ENCODE results near the gene NR5A2.

Gene NR5A2

GRCh38 chr1:200021577-200022238 lies 5.8 kb upstream of the NR5A2 start:
- Histone ChIP-seq H3K36me3 (ENCODE audit: control insufficient read depth, insufficient read depth, low read length) (no peaks in the 10 kb centered on the region), H3K4me1 (ENCODE audit: control insufficient read depth, insufficient read depth, low read length, poor library complexity, severe bottlenecking) (no peaks in the 10 kb centered on the region), H3K4me3 (ENCODE audit: insufficient read depth, low read depth, low read length, poor library complexity, severe bottlenecking) (no peak overlapping the region), H3K9me3 (ENCODE audit: control insufficient read depth, low read length) (no peaks in the 10 kb centered on the region), H3K27me3 (replicated peaks; ENCODE audit: control insufficient read depth, insufficient read depth, low read length, poor library complexity, severe bottlenecking) (no peaks in the 10 kb centered on the region), H3K27ac (ENCODE audit: insufficient read depth, low read length, poor library complexity, severe bottlenecking) (no peak overlapping the region)
- no peak for DNase-seq

- no peaks in the 10 kb centered on the region for H3K9me3 ChIP-seq (ENCODE audit: control insufficient read depth, low read length)
- DNase-seq, result no peak
- no peak overlapping the region for H3K4me3 ChIP-seq (ENCODE audit: insufficient read depth, low read depth, low read length, poor library complexity, severe bottlenecking)
- no peaks in the 10 kb centered on the region for H3K27me3 ChIP-seq (replicated peaks; ENCODE audit: control insufficient read depth, insufficient read depth, low read length, poor library complexity, severe bottlenecking)
- H3K27ac ChIP-seq (ENCODE audit: insufficient read depth, low read length, poor library complexity, severe bottlenecking), result no peak overlapping the region
- no peaks in the 10 kb centered on the region for H3K4me1 ChIP-seq (ENCODE audit: control insufficient read depth, insufficient read depth, low read length, poor library complexity, severe bottlenecking)
- no peaks in the 10 kb centered on the region for H3K36me3 ChIP-seq (ENCODE audit: control insufficient read depth, insufficient read depth, low read length)
Observed at GRCh38 chr1:200022239-200022804, 5.2 kb upstream of the NR5A2 start.

DNA sequence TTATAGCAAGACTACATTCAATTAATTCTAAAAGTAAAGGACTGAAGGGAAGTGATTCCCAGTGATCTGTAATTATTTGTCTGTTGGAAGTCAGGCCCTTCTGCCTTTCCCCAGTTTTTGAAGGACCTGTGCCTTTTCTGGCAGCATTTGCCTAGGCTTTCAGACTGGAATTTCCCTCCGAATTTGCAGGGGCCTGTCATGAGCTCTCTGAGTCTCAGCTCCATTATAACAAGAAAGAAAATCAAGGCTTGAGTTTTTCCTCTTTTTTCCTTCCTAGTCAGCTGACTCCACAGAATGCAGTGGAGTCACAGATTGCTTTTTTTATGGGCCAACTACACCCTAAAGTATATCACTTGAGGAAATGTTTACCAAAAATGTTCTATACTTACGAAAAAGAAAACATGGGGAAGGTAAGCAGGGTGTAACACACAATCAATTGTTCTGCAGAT lies 1.1 kb downstream of the NR5A2 start:
- Histone ChIP-seq H3K27ac (ENCODE audit: insufficient read depth, low read length, poor library complexity, severe bottlenecking) (no peak overlapping the region), H3K9me3 (ENCODE audit: control insufficient read depth, low read length) (no peaks in the 10 kb centered on the region), H3K4me1 (ENCODE audit: control insufficient read depth, insufficient read depth, low read length, poor library complexity, severe bottlenecking) (no peaks in the 10 kb centered on the region), H3K4me3 (ENCODE audit: insufficient read depth, low read depth, low read length, poor library complexity, severe bottlenecking) (peak overlapping the region; percentile 17), H3K27me3 (replicated peaks; ENCODE audit: control insufficient read depth, insufficient read depth, low read length, poor library complexity, severe bottlenecking) (peaks cover 11% of the 10 kb centered on the region), H3K36me3 (ENCODE audit: control insufficient read depth, insufficient read depth, low read length) (no peaks in the 10 kb centered on the region)
- no peak for DNase-seq

- no peaks in the 10 kb centered on the region for H3K9me3 ChIP-seq (ENCODE audit: control insufficient read depth, low read length)
- no peaks in the 10 kb centered on the region for H3K36me3 ChIP-seq (ENCODE audit: control insufficient read depth, insufficient read depth, low read length)
- H3K4me3 ChIP-seq (ENCODE audit: insufficient read depth, low read depth, low read length, poor library complexity, severe bottlenecking), result peak overlapping the region; percentile 37
- DNase-seq, result no peak
- H3K4me1 ChIP-seq (ENCODE audit: control insufficient read depth, insufficient read depth, low read length, poor library complexity, severe bottlenecking), result no peaks in the 10 kb centered on the region
- H3K27ac ChIP-seq (ENCODE audit: insufficient read depth, low read length, poor library complexity, severe bottlenecking), result no peak overlapping the region
- peaks cover 16% of the 10 kb centered on the region for H3K27me3 ChIP-seq (replicated peaks; ENCODE audit: control insufficient read depth, insufficient read depth, low read length, poor library complexity, severe bottlenecking)
Observed at GRCh38 chr1:200029035-200029821, 1.7 kb downstream of the NR5A2 start.

- Histone ChIP-seq H3K27ac (ENCODE audit: insufficient read depth, low read length, poor library complexity, severe bottlenecking) (no peak overlapping the region), H3K36me3 (ENCODE audit: control insufficient read depth, insufficient read depth, low read length) (no peaks in the 10 kb centered on the region), H3K4me3 (ENCODE audit: insufficient read depth, low read depth, low read length, poor library complexity, severe bottlenecking) (no peak overlapping the region), H3K27me3 (replicated peaks; ENCODE audit: control insufficient read depth, insufficient read depth, low read length, poor library complexity, severe bottlenecking) (peaks cover 19% of the 10 kb centered on the region), H3K4me1 (ENCODE audit: control insufficient read depth, insufficient read depth, low read length, poor library complexity, severe bottlenecking) (peaks cover 2% of the 10 kb centered on the region), H3K9me3 (ENCODE audit: control insufficient read depth, low read length) (no peaks in the 10 kb centered on the region)
- DNase-seq, result no peak
Observed at GRCh38 chr1:200029822-200030152, 2.3 kb downstream of the NR5A2 start.

DNA sequence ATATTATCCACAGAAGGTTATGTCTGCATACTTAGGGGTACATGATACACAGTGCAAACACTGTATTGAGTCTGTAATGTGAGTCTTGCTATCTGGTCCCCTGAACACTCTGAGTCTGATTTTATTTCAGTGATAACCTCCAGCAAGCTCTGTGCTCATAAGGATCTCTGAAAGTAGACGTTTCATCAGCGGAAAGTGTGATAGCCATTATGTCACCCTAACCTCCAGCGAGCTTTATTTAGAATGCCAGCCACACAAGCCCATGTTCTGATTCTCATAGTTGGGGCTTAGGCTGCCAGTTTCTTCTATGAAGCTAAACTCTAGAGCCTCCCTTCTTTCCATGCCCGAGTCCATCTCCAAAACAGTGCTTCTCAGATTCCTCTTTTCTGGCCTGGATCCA lies 3.3 kb downstream of the NR5A2 start:
- Histone ChIP-seq H3K9me3 (ENCODE audit: control insufficient read depth, low read length) (no peaks in the 10 kb centered on the region), H3K27ac (ENCODE audit: insufficient read depth, low read length, poor library complexity, severe bottlenecking) (no peak overlapping the region), H3K27me3 (replicated peaks; ENCODE audit: control insufficient read depth, insufficient read depth, low read length, poor library complexity, severe bottlenecking) (peaks cover 27% of the 10 kb centered on the region), H3K4me3 (ENCODE audit: insufficient read depth, low read depth, low read length, poor library complexity, severe bottlenecking) (no peak overlapping the region), H3K4me1 (ENCODE audit: control insufficient read depth, insufficient read depth, low read length, poor library complexity, severe bottlenecking) (peaks cover 5% of the 10 kb centered on the region), H3K36me3 (ENCODE audit: control insufficient read depth, insufficient read depth, low read length) (no peaks in the 10 kb centered on the region)
- DNase-seq, result no peak

DNA sequence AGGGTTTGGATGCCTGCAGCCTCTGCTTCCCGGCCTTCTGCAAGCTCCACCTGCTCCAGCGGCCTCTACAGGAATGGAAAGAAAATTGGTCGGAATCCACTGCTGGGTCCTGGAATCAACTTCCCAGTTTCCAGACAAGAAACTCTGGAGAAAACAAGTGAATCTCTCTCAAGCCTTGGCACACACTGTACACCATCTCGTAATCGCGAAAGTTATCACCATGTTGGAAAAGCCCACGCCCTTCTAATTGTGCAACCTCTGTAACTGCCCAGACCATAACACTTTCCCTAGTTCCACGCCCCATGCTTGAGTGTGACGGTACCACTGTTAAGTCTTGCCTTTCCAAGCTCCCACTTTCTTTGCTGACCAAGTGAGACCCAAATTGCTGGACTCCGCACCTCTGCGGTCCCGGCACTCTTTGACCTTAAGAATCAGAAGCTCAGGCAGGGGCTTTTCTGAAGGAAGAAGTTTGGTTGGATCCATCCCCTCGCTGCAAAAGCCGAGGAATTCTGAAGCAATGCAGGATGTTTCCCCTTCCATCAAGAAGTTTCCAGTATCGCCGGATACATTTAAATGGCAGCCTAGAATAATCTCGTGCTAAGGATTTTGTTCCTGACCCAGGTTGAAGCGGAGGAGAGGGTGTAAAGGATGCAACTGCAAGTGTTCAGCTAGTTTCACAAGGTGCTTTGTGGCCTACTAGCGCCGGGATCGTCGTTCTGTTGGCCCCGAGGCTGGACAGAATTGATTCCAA lies 6.2 kb downstream of the NR5A2 start:
- no peaks in the 10 kb centered on the region for H3K9me3 ChIP-seq (ENCODE audit: control insufficient read depth, low read length)
- H3K27ac ChIP-seq (ENCODE audit: insufficient read depth, low read length, poor library complexity, severe bottlenecking), result no peak overlapping the region
- H3K4me3 ChIP-seq (ENCODE audit: insufficient read depth, low read depth, low read length, poor library complexity, severe bottlenecking), result no peak overlapping the region
- no peak for DNase-seq
- no peaks in the 10 kb centered on the region for H3K36me3 ChIP-seq (ENCODE audit: control insufficient read depth, insufficient read depth, low read length)
- peaks cover 9% of the 10 kb centered on the region for H3K4me1 ChIP-seq (ENCODE audit: control insufficient read depth, insufficient read depth, low read length, poor library complexity, severe bottlenecking)
- peaks cover 44% of the 10 kb centered on the region for H3K27me3 ChIP-seq (replicated peaks; ENCODE audit: control insufficient read depth, insufficient read depth, low read length, poor library complexity, severe bottlenecking)

GRCh38 chr1:200034262-200034557 lies 6.7 kb downstream of the NR5A2 start:
- Histone ChIP-seq H3K4me1 (ENCODE audit: control insufficient read depth, insufficient read depth, low read length, poor library complexity, severe bottlenecking) (peaks cover 9% of the 10 kb centered on the region), H3K36me3 (ENCODE audit: control insufficient read depth, insufficient read depth, low read length) (no peaks in the 10 kb centered on the region), H3K27ac (ENCODE audit: insufficient read depth, low read length, poor library complexity, severe bottlenecking) (no peak overlapping the region), H3K4me3 (ENCODE audit: insufficient read depth, low read depth, low read length, poor library complexity, severe bottlenecking) (no peak overlapping the region), H3K9me3 (ENCODE audit: control insufficient read depth, low read length) (no peaks in the 10 kb centered on the region), H3K27me3 (replicated peaks; ENCODE audit: control insufficient read depth, insufficient read depth, low read length, poor library complexity, severe bottlenecking) (peaks cover 44% of the 10 kb centered on the region)
- no peak for DNase-seq

DNA sequence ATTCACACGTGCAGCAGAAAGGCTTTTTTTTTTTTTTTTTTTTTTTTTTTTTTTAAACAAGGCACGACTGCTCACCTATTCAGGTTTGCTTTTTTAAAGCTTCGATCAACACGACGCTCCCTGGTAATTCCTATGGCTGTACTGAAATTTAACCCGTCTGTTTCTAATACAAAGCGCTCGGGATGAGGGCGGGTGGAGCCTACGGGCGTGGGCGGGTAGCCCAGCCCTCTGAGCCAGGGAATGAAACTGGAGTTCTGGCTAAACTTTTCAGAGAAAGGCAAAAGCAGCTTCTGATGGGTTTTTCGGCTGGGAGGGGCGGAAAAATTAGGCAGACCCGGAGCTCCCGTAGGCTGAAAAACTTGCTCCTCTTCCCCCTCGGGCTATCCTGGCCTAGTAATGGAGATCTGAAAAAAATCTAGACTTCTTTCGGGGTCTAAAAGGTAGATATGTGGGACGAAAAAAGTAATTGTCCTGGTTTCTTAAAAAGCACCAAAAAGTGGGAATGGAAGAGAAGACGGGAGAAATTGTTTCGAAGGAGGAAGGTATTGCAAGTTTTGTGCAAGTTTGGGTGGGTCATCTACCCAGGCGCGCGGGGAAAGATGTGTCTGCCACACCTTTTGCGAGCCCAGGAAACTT lies 7.4 kb downstream of the NR5A2 start:
- Histone ChIP-seq H3K9me3 (ENCODE audit: control insufficient read depth, low read length) (no peaks in the 10 kb centered on the region), H3K4me3 (ENCODE audit: insufficient read depth, low read depth, low read length, poor library complexity, severe bottlenecking) (no peak overlapping the region), H3K36me3 (ENCODE audit: control insufficient read depth, insufficient read depth, low read length) (no peaks in the 10 kb centered on the region), H3K27me3 (replicated peaks; ENCODE audit: control insufficient read depth, insufficient read depth, low read length, poor library complexity, severe bottlenecking) (peaks cover 49% of the 10 kb centered on the region), H3K4me1 (ENCODE audit: control insufficient read depth, insufficient read depth, low read length, poor library complexity, severe bottlenecking) (peaks cover 15% of the 10 kb centered on the region), H3K27ac (ENCODE audit: insufficient read depth, low read length, poor library complexity, severe bottlenecking) (no peak overlapping the region)
- no peak for DNase-seq

Measured in effector memory CD4-positive, alpha-beta T cell (primary cell).